HG02840 (cell line): ENCODE data around the gene DHX34.

Experiments
- ATAC-seq: cut with Tn5 transposase; IDR thresholded peaks from one replicate; pipeline ENCODE4 v1.9.1; 2021; ENCODE audit warnings: mild to moderate bottlenecking, moderate library complexity, moderate number of reproducible peaks; ENCODE audit not compliant: unreplicated experiment, low FRiP score

The DHX34 gene

DNA sequence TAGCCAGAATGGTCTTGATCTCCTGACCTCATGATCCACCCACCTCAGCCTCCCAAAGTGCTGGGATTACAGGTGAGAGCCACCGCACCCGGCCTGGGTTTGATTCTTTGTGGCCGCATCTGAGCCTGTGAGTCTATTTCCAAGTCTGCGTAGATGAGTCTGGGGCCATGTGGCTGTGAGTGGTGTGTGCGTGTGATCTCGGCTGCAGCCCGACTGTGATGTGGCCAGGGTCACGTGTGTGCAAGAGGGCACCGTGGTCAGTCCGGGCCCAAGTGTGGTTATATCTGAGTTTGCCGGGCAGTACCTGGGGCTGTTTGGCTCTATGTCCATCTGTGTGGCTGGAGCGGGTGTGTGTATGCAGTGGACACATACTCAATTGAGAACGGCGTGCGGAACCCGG, 64.8 kb downstream of the DHX34 start:
- no peak for ATAC-seq

DNA sequence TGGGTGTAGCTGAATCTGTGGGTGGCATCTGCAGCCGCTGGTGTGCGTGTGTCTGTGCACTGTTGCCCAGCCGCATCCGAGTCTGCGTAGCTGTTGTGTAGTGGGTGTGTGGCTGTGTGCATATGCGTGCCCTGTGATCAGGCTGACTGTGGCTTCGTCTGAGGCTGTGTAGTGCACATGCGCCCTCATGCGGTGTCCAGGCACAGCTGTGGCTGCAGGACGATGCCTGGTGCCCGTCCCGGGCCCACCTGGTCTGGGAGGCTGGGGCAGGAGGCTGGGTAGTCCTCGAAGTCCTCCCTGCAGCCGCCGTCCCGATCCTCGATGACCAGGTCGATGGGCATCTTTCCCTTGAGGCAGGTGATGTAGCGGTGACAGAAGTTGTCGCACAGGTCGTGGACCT, 65.4 kb downstream of the DHX34 start:
- no peak for ATAC-seq

DNA sequence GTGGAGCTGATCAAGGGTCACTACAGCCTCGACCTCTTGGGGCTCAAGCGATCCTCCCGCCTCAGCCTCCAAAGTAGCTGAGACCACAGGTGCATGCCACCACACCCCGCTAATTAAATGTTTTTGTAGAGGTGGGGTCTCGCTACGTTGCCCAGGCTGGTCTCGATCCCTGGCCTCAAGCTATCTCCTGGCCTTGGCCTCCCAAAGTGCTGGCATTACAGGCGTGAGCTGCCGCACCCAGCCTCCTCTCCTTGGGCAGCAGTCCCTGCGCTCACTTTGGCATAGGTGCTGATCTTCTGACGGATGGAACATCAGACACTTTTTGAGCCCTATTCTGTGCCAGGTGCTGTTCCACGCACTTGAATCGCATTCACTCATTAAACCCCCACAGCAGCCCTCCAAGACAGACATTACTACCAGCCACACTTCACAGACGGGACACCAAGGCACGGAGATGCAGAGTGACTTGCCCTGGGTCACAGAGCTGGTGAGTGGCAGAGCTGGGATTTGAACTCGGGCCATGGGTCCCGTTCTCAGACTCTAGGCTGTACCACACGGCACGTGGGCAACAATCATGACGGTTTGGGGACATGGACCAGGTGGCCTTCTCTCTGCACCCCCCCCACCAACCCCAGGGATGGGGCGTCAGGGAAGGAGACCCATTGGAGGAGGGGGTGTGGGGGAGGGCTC, 67.0 kb downstream of the DHX34 start:
- ATAC-seq: no peak

DNA sequence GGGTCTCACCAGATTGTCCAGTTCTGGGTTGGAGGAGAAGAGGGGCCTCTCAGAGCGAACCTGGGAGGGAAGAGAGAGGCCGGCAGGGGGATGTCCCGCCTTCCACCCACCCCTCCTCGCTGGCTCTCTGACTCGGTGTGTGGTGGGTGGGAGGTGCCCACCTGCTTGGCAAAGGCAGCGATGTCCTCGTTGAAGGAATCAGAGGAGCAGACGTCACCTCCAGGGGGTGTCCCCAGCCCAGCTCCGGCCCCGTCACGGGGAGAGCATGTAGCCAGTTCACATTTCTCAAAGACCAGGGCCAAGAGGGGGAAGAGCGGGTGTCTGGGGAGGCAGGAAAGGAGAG, 67.5 kb downstream of the DHX34 start:
- ATAC-seq: no peak

DNA sequence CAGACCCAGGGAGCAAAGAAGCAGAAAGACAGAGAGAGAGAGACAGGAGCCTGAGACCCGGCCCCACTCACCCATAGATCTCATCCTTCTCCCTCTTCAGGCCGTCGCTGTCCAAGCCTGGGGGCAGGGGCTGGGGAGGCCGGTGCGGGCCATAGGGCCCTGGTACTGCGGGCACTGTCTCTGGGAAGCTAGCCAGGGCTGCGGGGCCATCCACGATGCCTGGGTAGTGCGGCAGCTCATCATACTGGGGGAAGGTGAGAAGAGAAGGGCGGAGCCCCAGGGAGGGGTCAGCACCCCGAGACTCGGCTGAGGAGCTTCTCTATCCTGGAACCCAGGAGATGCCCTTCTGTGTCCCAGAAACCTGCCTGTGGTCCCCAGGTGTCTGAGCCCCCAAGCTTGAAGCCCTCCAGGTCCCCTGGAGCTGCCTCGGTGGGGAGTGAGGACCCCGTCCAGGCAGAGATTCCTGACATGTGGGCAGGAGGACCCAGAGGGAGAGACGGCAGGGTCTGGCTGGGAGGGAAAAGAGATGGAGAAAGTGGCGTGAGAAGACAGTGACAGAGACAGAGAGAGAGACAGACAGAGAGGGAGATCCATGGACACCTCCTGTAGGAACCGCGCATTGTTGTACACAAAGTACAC, 68.1 kb downstream of the DHX34 start:
- ATAC-seq: no peak

DNA sequence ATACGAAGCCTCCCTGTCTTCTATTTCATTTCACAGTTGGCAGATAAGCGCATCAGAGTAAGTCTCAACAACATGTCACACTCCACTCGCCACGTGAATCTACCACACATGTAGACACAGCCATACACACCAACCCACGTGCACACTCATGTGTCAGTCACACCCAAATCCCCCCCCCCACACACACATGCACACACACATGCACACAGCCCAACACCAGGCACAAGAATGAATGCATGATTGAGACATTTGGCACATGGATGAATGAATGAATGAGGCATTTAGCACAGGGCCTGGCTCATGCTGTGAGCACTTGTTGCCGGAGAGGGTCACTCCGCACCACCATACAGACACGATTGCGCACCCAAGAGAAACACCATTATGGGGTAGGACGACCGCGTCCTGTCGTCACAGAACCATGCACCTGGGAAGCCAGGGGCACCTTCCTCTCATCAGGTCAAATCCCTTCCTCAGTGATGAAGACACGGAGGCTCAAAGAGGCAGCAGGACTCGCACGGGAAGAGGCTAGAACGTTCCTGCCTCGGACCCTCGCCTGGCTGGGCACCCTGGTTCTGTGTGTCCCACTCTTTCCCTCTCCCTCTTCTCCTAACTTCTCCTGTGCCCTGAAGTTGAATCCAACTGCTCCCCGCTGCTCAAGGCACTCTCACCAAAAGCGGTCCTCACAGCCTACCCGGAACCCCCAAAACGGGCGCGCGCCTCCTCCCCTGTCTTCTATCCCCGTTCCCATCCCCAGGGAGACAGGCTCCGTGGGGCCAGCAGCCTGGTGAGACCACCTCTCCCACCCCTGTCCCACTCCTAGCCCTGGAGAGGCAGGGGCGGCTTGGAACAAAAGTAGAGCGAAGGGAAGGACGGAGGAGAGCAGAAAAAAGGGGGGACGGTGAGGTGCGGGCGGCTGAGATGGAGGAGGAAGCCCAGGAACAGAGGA, 68.9 kb downstream of the DHX34 start:
- ATAC-seq: no peak

DNA sequence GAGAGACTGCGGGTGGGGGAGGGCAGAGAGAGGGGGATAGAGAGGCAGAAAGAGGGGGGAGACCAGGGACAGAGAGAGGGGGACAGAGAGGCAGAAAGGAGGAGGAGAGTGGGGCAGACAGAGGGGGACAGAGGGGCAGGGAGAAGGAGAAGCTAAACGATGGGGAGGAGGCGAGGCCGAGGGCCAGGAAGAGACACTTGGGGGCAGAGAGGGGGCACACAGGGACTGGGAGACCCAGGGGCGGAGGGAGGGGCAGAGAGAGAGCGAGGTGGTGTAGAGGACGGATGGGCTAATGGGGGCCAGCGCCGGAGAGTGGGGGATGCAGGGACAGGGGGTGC, 69.5 kb downstream of the DHX34 start:
- no peak for ATAC-seq

DNA sequence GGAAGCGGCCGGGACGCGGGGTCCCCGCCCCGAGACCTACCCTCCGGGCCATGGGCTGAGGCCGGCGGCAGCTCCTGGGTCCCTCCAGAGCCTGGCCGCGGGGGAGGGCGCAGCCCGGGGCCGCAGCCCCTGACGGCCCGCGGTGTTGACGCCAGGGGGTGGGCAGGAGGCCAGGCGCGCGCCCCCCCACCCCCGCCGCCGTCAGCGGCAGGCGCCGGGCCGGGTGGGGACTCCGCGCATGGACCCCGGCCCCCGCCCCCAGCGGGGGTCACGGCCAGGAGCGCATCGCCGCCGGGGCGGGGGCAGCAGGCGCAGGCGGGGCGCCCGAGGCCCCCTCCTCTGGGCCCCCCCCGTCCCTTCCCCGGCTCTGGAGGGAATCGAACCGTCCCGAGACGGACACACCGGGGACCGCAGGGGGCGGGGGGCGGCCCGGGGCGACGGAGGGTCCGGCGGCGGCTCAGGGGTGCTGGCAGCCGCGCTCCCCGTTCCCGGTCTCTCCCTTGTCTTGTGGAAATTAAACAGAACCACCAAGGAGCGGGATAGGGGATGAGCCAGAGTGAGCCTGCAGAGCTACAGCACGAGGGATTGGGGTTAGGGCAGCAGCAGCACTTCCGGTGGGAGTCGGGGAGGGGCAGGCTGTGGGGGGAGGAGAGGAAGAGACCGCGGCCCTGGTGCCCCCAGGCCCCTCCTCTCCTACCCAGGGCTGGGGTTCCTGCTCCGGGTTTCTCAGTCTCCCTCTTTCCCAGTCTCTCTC, 70.1 kb downstream of the DHX34 start, which contains the start of gene MEIS3:
TSS of gene MEIS3 (minus strand) at position 498 of the 754 bp plus-strand sequence. CDS start at position 52, 446 bp downstream.
- ATAC-seq: no peak

DNA sequence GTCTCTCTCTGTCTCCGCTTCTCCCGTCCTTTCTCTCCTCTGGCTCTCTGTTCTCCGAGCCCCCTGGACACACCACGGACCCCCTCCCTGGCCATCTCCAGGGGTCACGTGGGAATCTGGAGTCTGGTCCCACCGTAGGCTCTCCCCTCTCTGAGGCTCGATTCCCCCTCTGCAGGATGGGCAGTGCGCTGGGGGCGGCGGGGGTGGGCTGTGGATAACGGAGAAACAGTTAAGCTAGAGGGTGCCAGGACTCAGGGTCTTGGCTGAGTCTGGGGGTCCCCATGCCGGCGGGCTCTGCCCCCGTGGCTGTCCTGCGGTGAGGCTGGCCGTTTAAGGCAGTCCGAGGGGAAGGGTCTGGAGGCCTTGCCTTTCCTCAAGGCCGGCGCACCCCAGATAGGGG, 70.7 kb downstream of the DHX34 start:
- ATAC-seq: no peak

DNA sequence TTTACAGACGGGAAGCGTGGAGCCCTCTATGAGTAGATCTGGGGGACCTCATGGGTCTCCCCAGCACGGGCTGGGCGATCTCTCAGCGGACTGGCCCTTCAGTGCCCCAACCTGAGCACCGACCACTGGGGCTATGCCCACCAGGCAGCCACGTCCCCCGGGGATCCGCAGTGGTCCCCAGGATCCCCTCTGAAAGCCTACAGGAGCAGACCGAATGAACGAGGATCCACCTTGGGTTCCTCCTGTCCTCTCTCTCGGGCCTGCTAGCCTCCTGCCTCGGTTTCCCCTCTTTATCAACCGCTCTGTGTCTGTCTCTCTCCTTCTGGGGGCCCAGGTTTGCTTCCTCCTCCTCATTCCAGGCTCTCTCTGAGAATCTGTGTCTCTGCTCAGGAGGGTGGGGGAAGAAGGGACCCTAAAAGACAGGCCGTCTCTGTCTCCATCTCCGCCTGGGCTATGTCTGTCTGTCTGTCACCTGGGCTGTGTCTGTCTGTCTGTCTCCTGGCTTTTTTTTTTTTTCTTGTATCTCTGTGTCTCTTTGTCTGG, 72.2 kb downstream of the DHX34 start:
- ATAC-seq: no peak

DNA sequence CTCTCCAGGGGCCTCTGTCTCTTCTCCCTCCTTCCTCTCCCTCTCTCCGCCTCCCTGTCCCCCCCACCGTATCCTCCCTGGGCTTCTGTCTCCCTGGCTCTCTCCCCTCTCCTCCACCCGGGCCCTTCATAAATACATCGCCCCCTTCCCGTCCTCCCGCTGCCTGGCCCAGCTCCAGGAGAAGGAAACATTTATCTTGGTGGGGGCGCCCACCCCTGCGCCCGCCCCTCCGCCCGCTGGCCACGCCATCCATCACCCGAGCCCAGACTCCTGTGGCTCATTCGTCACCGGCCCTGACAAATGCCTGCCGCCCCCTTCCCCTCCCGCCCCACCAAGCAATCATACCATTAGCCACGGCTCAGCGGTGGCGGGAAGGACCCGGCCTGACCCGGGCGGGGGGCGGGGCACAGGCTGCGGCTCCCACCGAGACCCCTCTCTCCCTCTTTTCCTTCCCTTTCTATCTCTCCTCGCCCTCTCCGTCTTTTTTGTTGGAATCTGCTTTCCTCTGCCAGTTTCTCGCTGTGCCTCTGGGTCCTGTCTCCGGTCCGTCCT, 72.8 kb downstream of the DHX34 start:
- no peak for ATAC-seq

DNA sequence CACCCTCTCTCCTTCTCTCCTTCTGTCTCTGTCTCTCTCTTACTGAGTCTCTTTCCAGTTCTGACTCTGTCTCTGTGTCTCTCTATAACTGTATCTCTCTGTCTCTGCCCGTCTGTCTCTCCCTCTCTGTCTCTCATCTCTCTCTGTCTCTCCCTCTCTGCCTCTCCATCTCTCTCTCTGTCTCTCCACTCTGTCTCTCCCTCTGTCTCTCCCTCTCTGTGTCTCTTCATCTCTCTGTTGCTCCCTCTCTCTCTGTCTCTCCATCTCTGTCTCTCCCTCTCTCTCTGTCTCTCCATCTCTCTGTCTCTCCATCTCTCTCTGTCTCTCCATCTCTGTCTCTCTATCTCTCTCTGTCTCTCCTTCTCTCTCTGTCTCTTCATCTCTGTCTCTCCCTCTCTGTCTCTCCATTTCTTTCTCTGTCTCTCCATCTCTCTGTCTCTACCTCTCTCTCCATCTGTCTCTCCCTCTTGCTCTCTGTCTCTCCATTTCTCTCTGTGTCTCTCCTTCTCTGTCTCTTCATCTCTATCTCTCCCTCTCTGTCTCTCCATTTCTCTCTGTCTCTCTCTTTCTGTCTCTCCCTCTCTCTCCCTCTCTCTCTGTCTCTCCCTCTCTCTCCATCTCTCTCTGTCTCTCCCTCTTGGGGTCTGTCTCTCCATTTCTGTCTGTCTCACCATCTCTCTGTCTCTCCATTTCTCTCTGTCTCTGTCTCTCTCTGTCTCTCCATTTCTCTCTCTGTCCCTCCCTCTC, 73.5 kb downstream of the DHX34 start:
- no peak for ATAC-seq

DNA sequence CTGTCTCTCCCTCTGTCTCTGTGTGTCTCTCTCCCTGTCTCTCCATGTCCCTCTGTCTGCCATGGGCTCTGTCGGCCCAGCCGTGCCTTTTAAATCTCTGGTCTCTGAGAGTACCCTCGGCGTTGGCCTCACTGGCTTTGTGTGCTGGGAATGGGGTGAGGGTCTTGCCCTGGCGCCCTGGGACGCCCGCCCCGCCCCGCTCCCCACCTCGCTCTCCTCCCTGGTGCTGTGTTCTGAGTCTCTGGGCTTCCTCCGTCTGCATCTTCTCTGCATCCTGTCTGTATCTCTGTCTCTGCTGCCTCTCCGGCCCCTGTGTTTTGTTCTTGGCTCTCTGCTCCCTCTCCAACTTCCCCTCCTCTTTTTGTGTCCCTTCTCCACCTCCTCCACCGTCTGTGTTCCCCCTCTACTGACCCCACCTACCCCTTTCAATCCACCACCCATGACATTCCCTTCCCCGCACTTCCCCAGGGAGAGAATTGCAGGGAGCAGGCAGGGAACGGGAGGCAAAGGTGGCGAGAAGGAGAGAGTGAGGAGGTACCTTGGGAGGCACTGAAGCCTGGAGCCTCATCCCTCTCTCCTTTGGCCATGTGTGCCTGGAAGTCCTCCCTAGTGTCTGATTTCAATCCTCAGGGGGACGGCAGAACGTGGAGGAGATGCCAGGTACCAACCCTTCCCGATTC, 74.2 kb downstream of the DHX34 start:
- ATAC-seq: no peak

DNA sequence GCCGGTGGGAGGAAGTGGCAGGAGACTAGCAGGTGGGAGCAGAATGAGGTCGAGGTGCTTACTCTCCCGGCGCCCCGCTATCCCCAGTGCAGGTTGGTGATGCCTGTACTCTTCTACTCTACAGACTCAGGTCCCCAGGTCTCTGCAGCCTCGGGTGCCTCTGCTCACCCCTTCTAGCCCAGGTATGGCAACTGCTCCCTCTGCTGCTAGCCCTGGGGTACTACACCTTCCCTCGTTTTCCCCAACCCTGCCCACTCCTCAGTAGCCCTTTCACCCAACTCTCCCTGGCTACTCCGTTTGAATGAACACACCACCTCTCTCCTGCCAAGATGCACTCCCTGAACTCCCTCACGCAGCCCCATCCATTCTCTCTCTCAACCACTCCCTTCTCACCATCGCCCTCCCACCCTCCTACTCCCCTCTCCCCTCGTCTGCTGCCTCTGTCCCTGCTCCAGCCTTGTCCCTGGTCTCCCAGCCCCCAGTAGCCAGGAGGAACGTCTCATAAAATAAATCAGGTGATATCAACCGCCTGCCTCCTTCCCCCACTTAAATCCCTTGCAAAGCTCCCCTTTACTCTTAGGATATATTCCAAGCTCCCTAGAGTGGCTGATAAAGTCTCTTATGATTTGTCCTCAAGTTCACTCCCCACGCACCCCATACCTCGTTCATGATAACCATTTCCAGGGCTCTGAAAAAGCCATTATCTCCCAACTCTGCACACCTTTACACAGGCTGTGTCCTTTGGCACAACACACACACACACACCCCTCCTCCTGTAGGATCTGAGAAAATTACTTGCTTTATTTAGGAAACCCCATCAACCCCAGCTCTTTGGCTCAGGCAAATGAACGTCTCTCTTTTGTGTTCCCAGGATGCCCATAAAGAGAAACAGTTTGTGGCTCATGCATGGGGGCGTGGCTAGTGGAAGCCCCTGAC, 78.4 kb downstream of the DHX34 start:
- no peak for ATAC-seq

DNA sequence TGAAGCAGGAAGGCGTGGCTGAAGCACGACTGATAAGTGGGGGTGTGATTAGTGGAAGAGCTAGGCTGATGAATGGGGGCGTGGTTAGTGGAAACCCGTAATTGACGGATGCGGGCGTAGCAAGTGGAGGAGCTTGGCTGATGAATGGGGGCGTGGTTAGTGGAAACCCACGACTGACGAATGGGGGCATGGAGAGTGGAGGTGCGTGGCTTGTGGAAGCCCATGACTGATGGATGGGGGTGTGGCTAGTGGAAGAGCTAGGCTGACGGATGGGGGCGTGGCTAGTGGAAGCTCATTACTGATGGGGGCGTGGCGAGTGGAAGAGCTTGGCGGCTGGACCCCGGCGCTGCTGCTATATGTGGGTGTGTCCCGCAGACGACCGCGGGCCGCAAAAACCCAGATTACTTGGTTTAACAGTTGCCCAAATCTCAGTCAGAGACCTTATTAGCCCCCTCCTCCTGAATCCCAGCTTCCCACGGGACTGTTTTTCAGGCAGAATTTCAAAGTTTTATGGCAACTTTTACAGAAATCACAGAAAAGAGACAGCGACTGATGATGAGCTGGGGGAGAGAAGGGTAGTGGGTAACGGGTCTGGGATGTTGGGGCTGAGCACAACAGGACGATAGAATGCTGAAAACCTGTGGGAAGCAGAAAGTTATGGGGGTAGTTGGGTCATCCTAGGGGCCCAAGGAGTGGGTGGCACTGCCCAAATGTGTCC, 79.2 kb downstream of the DHX34 start:
- no peak for ATAC-seq

DNA sequence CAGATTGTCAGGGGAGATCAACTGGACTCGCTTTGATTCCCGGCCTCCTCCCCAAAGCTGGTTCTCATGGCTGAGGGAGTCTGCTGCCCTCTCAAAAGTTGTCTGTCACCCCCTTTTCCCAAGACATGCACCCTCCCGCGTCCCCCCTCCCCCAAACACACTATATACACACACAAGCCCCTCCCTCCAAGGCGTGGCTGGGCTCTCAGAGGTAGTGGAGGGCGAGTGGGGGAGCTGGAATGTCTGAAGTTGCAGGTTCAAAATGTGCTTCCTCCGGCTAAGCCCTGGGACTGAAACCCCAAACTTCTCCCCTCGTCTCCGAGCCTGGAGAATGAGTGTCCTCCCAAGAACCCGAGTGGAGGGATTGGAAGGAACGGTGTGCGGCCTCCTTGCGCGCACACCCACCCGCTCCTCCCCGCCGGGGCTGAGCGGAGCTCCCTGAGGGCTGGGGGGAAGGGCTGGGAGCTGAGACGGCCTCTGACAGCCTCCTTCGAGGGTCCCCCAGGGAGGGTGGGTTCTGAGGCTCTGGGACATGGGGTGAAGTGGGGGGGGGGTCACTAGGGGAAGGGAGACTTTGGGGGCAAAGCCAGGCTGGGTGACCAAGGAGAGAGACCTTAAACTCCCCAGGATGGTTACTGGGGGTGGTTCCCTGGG, 80.2 kb downstream of the DHX34 start:
- no peak for ATAC-seq
